GM15510 (cell line): ENCODE results near the gene RTN4RL1.

Experiments
- POLR2A ChIP-seq: IDR thresholded peaks from 3 replicates; pipeline ENCODE4 v1.6.1; 2011; ENCODE audit warnings: borderline replicate concordance; ENCODE audit not compliant: insufficient read length; ENCODE audit errors: extremely low read depth

RTN4RL1 gene

GRCh38 chr17:1947229-1947742, 77.8 kb downstream of the RTN4RL1 start:
- TF ChIP-seq POLR2A = no peak

DNA sequence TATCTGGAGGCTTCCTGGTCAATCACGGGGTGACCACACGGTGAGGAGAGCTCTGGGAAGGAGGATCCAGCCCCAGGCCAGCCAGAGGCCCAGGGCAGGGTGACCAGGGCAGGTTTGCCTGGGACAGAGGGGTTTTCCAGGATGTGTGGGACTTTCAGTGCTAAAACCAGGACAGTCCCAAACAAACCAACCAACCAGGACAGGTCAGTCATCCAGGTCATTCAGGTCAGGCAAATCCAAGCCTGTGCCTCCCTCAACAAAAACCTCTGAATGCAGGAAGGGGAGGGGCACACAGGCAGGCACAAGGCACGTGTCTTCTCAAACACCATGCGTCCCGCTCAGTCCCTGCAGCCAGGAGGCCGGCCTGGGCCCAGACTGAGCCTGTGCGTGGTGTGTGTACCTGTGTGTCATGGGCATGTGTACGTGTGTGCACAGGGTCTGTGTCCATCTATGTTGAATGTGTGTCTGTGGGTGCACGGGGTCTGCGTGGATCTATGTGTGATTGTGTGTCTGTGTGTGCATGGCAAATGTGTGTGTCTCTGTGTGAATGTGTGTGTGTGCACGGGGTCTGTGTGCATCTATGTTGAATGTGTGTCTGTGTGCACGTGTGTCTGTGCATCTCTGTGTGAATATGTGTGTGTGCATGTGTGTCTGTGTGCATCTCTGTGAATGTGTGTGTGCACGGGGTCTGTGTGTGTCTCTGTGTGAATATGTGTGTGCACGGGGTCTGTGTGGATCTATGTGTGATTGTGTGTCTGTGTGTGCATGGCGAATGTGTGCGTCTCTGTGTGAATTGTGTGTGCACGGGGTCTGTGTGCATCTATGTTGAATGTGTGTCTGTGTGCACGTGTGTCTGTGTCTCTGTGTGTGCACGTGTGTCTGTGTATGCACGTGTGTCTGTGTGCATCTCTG, 78.9 kb downstream of the RTN4RL1 start:
- TF ChIP-seq POLR2A = no peak

DNA sequence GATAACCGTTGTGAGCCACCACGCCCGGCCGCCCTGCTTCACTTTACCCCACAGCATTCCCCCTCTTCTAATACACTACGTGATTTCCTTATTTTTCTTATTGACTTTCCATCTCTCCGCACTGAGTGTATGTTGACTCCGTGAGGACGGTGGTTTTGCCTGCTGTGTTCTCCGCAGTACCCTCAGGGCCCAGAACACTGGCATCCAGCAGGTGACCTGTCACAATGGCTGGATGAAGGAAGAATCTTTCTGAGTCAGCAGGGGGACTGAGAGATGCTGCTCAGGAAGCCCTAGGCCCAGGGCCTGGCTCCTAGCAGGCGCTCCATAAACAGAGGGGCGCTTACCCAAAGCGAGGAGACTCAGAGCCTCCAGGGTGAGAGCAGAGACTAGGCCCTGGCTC, 79.5 kb downstream of the RTN4RL1 start:
- no peak for TF ChIP-seq POLR2A

GRCh38 chr17:1943436-1943831, 81.7 kb downstream of the RTN4RL1 start:
- TF ChIP-seq POLR2A = no peak

DNA sequence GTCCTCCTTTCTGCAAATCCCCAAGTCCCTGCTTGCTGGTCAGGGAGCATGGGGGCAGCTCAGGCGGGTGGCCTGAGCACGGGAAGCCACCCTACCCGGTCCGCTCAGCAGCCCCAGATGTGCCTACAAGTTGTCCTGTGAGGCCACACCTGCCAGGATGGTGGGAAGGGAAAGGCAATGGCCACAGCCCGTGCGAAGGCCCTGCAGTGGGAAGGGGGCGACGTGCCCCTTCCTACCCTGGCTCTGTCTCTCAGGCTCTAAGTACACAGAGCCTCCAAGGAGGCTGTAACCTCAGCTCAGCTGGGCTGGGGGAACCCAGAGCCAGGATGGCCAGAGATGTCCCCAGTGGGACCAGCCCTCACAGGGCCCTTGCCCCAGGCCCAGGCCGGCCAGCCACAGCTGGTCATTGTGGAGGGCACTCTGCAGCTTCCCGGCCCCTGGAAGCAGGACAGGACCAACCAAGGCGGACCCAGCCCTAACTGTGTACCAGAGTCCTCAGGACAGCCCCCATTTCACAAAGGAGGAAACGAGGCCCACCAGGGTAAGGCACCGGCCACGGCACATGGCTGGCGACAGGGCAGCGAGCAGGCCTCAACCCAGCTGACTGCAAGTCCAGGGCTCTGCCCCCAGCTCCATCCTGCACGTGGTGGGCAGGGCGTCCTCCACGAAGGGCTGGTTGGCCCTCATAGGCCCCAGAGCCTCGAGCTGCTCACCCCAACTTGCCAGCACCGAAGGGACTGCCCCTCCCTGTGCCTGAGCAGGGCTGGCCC, 82.3 kb downstream of the RTN4RL1 start:
- TF ChIP-seq POLR2A = no peak

- no peak for TF ChIP-seq POLR2A
Measured at GRCh38 chr17:1942066-1942365, 83.1 kb downstream of the RTN4RL1 start.

- TF ChIP-seq POLR2A = no peak
Measured at GRCh38 chr17:1941272-1942065, 83.7 kb downstream of the RTN4RL1 start.

DNA sequence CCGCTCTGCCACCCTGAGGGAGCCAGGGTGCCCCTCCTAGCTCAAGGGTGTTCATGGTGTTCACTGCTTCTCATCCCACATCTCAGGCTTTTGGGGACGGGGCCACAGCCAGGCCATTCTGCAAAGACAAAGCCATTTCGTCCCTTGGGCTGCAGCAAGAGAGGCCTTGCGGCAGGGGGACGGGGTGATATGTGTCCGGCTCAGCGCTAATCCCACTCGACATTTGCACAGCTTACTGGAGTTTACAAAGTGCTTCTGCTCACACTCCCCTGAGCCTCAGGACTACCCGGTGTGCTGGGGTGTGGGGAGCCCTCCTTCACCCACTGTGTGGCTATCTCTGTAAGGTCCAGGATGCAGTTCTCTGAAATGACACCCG, 84.3 kb downstream of the RTN4RL1 start:
- no peak for TF ChIP-seq POLR2A

GRCh38 chr17:1939981-1940809, 84.9 kb downstream of the RTN4RL1 start:
- TF ChIP-seq POLR2A = no peak

DNA sequence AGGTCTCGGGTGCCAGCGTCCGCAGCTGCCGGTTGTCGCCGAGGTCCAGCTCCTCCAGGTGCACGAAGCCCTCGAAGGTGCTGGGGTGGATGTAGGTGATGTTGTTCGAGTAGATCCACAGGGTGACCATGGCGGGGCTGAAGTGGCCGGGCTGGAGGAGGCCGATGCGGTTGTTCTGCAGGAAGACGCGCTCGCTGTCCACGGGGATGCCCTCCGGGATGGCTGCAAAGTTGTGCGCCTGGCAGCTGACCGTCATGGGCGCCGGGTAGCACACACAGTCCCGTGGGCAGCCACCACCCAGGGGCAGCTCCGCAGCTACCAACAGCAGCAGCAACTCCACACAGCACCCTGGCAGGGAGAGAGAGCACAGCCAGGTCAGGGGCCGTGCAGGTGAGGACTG, 87.7 kb downstream of the RTN4RL1 start:
- no peak for TF ChIP-seq POLR2A

DNA sequence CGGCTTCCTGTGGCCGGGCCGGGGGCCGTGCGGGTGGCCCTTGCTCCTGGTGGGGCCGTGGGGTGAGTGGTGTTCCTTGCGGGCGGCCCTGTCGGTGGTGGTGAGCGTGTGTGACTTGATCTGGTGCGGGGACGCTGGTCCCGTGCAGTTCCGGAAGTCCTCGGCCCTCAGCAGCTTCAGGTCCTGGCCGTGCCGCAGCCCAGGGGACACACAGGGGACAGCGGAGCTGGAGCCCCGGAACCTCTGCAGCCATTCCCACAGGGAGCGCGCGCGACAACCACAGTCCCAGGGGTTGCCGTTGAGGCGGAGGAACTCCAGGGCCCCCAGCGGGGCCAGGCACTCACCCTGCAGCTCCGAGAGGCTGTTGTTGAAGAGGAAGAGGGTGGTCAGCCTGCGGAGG, 88.4 kb downstream of the RTN4RL1 start:
- no peak for TF ChIP-seq POLR2A

DNA sequence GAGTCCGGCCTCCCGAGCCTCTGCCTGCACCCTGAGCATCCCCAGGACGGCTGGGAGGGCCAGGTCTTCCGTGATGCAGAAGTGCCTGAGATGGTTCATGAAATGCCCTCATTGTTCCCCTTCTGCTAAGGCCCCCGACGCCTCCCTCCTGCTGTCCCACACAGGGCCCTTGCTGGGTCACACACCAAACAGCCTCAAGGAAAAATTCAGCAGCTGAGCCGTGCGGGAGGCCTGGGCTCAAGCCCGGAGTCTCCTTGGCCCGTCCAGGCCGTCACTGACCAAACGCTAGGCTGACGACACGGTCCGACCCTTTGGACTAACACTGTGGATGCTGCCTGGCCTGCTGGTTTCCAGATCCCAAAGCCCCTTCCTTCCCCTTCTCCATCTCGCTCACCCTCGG, 90.2 kb downstream of the RTN4RL1 start:
- no peak for TF ChIP-seq POLR2A

- TF ChIP-seq POLR2A = no peak
Measured at GRCh38 chr17:1933875-1934715, 91.0 kb downstream of the RTN4RL1 start.
